Left renal pelvis (tissue), 4 donors: Measurements from ENCODE around the gene MAPRE3. TPM values are rescaled to one million over a fixed set of nuclear protein-coding genes. Genes with fewer than 3 reads are reported as not detected.
"Not testable (repeated sequence)": the region's sequence is repeated elsewhere in the genome, so short reads cannot be mapped to it uniquely, and the experiment has no call there.

Experiments
- DNase-seq, 4 donors: peaks; one replicate each; pipeline ENCODE4 v3.0.0-alpha.2; 2013; ENCODE audit warnings: low read depth in 4 of 4, low spot score in 3 of 4
- polyA plus RNA-seq, 4 donors: library from polyadenylated mRNA; unstranded; fragments of 120-200 nt; gene quantifications; one replicate each; pipeline ENCODE4 v1.2.1, GENCODE V29; 2013; ENCODE audit not compliant: insufficient read length in 4 of 4

MAPRE3 gene
- polyA plus RNA-seq, 4 donors = 10.2 to 17.8 (median 13.1) TPM

GRCh38 chr2:27054721-27055120 lies 84.3 kb downstream of the MAPRE3 start:
- DNase-seq = no peak

GRCh38 chr2:27057184-27057583 lies 86.7 kb downstream of the MAPRE3 start:
- DNase-seq = no peak

DNA sequence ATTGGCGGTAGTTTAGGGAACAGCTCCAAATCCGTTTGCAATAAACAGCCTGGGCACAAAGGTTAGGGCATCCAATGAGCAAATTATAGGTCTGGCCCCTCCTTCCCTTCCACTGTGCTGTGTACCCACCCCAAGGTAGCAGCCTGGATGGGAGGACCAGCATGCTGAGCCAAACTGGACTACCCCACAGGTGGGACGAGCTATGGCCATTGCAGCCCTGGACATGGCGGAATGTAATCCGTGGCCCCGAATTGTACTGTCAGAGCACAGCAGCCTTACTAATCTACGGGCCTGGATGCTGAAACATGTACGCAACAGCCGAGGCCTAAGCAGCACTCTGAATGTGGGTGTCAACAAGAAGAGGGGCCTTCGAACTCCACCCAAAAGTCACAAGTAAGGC lies 87.8 kb downstream of the MAPRE3 start:
- DNase-seq = no peak

- no peak for DNase-seq
Measured at GRCh38 chr2:27059141-27059820, 88.8 kb downstream of the MAPRE3 start.

GRCh38 chr2:27060323-27060722 lies 89.9 kb downstream of the MAPRE3 start:
- no peak for DNase-seq

DNA sequence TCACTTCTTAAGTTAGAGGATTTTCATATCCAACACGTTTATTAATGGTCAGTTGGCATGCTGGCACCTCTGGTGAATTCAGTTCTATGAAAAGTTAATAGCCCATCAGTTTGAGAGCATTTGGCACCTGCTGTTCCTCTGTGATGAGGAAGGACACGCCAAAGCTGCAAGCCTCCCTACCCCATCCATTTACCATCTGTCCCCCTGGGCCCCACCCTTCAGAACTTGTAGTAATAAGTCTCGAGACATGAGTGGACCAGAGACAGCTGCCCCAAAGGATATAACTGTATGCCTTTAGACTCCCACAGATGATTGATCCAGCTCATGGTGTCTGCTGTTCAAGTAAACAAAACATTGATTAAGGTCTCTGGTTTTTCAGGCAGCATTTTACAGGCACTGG lies 94.7 kb downstream of the MAPRE3 start:
- DNase-seq = no peak

DNA sequence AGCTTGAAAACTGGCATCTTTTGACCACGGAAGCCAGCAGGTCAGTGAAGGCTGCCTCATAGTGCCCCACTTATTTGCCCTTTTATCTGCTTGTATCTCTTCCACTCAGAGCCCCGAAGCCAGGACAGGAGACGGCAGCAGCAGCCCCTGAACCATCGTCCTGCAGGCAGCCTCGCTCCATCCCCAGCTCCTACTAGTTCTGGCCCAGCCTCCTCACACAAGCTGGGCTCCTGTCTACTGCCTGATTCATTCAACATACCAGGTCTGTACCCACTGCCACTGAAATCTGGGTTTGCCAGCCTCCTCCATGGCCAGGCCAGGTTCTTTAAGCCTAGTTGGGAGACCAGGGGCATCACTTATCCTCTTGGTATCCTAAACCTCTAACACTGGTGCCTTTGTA lies 96.9 kb downstream of the MAPRE3 start:
- no peak for DNase-seq

GRCh38 chr2:27069436-27069835 lies 99.0 kb downstream of the MAPRE3 start:
- DNase-seq = no peak

DNA sequence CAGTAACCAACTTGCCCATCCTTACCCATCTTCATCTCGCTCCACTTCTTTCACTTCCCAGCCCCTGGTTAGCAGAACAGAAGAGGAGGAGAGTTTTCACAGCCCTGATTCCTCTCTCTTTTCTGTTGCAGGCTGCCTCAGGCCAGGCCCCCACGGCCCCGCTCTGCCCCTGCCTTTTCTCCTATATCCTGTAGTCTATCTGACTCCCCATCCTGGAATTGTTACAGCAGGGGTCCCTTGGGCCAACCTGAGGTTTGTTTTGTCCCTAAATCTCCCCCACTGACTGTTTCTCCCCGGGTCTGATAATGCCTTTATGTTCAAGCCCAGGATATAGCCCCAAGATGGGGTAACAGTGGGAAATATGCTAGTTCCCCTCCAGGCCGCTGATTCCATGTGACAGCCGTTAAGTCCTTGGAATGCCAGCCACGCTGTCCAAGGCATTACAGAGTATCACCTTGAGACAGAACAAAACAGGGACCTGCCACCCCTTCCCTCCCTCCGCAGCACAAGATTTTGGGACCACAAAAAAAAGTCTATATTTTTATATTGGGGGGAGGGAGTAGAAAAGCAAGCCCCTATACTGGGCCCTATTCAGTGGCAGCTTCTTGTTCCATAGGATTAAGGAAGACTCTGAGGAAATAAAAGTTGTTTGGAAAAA lies 99.7 kb downstream of the MAPRE3 start:
- DNase-seq = no peak

DNA sequence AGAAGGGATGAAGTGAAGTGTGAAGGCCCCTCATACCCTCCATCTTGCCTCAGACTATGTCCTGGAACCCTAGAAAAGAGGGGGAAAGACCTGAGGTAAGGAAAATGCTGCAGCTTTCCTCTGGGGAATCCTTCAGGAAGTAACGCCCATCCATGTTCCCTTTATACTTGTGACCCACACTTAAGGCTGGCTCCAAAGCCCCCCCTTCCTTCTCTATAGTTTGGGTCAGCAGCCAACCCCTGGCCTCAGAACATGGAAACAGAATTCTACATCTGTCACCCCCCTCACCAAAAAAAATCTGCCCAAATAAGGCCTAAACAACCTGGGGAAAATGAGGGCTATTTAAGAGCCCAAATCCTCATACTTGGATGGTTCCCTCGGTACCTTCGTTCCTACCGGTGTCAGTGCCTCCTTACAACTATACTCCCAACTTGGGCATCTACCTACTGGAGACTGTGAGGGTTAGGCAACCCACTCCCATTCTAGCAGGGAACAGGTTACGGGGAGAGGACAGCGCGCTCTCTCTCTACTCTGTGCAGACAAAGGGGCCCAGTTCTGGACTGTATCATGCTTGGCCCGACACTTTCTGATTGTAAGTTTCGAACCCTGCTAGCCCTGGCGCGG lies 100.3 kb downstream of the MAPRE3 start:
- DNase-seq = no peak

- peak in 3 of 4 donors; percentile 87 to 90 (median 87) for DNase-seq
Measured at GRCh38 chr2:27071277-27071989, 101.0 kb downstream of the MAPRE3 start, which contains the start of gene OST4. Gene OST4, minus strand, starts transcription at chr2:27071654.

GRCh38 chr2:27071990-27072830 lies 101.8 kb downstream of the MAPRE3 start:
- DNase-seq = peak in 1 of 4 donors; percentile 84

GRCh38 chr2:27072920-27073319 lies 102.5 kb downstream of the MAPRE3 start:
- no peak for DNase-seq

GRCh38 chr2:27073782-27074181 lies 103.3 kb downstream of the MAPRE3 start:
- DNase-seq = no peak

DNA sequence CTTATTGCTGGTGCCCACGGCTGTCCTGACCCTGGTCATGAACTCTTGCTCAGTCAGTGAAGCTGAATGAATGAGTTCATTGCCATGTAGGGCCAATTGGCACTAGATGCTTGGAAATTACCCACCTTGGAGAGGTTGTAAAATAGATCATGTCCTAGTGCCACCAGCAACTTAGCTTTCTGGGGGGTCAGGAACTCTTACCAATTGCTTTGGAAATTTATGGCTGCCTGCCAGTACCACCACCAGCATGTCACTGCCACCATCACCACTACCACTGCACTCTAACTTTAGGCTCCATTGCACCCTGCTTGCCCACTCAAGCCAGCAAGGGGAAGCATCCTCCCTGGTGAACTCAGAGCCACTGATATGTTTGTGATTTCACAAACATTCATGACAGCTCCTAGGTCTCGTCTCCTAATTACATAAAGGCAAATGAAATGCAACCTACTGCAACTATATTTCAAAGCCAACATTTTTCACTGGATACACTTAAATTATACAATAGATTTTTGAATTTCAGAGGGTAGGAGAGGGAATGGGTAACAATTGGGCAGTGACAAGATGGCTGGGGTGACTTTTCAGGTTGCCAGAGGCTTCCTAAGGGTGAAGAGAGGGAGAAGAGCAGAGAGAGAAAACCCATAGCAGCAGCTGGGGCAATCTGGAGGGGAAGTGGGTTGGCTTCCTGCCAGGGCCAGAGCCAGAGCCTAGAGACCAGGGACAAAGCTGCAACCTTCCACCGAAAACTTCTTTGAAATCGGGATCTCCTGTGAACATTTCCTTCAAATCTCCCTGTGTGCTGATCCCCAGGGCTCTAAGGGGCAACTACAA lies 104.5 kb downstream of the MAPRE3 start:
- DNase-seq = no peak

DNA sequence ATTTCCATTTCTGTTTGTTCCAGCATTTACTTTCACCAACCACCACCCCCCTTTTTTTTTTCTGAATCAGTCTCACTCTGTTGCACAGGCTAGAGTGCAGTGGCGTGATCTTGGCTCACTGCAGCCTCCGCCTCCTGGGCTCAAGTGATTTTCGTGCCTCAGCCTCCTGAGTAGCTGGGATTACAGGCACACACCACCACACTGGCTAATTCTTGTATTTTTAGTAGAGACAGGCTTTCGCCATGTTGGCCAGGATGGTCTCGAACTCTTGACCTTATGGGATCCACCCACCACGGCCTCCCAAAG lies 105.1 kb downstream of the MAPRE3 start:
- DNase-seq = not testable (repeated sequence)

- no peak for DNase-seq
Measured at GRCh38 chr2:27076323-27076722, 105.9 kb downstream of the MAPRE3 start.
